GM10248 (cell line): ENCODE results near the gene RAB36.
"Not testable (repeated sequence)": the region's sequence is repeated elsewhere in the genome, so short reads cannot be mapped to it uniquely, and the experiment has no call there.

Experiments used
- CTCF ChIA-PET: fragments of 300-600 bp; sonication (Branson Sonifier 250); formaldehyde crosslinking; extraction: SDS; loops from one replicate; lab custom pipeline; 2021; ENCODE audit warnings: antibody characterized with exemption; lab: Yijun Ruan, JAX
- POLR2A ChIA-PET: fragments of 350-650 bp; sonication (Branson Sonifier 250); formaldehyde crosslinking; extraction: SDS; loops from one replicate; lab custom pipeline; 2020; ENCODE audit warnings: antibody characterized with exemption; lab: Yijun Ruan, JAX
- DNase-seq: peaks from one replicate; pipeline ENCODE4 v3.0.0; 2012; ENCODE audit errors: extremely low spot score
- TF ChIP-seq, protein P1 (sequence below): IDR thresholded peaks from 2 replicates; pipeline ENCODE4 v1.5.1; 2012; ENCODE audit warnings: mild to moderate bottlenecking, low read depth; ENCODE audit errors: extremely low read depth, missing control alignments, control extremely low read depth

Gene RAB36

DNA sequence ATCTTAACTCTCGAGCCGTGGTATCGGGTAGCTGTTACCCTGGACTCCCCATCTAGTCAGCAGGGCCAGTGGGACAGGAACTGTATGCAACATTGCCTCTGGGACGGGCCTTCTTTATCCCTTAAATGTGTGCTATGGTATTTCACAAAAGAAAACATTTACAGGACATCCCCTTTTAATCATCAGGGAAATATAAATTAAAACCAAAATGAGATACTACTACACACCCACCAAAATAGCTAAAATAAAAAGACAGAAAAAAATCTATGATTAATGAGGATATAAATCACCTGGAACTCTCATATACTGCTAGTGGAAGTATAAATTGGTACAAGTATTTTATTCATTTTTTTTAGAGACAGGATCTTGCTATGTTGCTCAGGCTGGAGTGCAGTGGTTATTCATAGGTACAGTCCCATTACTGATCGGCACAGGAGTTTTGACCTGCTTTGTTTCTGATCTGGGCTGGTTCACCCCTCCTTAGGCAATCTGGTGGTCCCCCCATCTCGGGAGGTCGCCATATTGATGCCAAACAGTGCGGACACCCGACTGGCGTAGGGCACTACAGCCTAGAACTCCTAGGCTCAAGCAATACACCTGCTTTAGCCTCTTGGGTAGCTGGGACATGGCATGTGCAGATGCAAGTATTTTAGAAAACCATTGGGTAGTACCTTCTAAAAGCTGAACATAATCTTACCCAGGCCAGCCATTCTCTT lies 12.7 kb upstream of the RAB36 start:
- TF ChIP-seq, protein P1, sequence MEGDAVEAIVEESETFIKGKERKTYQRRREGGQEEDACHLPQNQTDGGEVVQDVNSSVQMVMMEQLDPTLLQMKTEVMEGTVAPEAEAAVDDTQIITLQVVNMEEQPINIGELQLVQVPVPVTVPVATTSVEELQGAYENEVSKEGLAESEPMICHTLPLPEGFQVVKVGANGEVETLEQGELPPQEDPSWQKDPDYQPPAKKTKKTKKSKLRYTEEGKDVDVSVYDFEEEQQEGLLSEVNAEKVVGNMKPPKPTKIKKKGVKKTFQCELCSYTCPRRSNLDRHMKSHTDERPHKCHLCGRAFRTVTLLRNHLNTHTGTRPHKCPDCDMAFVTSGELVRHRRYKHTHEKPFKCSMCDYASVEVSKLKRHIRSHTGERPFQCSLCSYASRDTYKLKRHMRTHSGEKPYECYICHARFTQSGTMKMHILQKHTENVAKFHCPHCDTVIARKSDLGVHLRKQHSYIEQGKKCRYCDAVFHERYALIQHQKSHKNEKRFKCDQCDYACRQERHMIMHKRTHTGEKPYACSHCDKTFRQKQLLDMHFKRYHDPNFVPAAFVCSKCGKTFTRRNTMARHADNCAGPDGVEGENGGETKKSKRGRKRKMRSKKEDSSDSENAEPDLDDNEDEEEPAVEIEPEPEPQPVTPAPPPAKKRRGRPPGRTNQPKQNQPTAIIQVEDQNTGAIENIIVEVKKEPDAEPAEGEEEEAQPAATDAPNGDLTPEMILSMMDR, result no peak
- no peak for DNase-seq
- POLR2A ChIA-PET, result no interaction called here
- CTCF ChIA-PET, result interaction anchor here (1.3 to 11.4 kb wide), 4 partner anchors 22 to 283 kb away, joined by 3 to 135 read pairs (median 4); no protein-coding TSS in a partner anchor

DNA sequence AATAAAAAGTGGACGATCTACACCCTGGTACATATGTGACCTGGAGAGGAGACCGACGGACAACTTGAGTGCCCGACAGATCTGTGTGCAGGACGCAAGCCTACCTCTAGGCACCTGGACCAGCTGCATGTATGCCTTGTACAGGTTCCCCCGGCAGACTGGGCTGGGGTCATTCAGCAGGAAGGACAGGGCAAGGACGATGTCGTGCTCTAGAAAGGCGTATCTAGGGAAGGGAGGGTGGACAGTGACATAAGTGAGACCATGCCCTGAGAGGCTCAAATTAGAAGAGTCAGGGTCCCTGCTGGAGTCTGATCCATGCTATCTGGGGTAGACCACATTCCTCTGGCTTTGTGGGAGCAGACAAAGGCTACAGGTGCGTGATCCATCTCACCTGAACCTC lies 11.4 kb upstream of the RAB36 start:
- TF ChIP-seq, protein P1, result no peak
- CTCF ChIA-PET, result interaction anchor here (11.4 kb wide), 1 partner anchor 176 kb away, joined by 135 read pairs; no protein-coding TSS in a partner anchor
- POLR2A ChIA-PET, result no interaction called here
- no peak for DNase-seq

DNA sequence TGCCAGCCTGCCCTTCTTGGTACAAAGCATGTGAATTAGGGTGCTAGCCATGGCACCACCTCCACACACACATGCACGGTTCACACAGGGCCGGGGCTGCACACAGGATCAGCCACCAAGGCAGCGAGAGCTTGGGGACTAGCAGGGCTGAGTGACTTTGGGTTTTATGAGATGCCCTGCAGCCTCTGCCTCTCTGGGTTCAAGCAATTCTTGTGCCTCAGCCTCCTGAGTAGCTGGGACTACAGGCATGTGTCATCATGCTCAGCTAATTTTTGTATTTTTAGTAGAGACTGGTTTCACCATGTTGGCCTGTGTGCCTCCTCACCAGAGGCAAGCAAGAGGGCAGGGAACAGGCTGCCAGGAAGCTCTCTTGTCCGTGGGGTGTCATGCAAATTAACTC lies 8.3 kb upstream of the RAB36 start:
- CTCF ChIA-PET, result interaction anchor here (1.0 to 11.4 kb wide), 4 partner anchors 14 to 290 kb away, joined by 3 to 135 read pairs (median 4); no protein-coding TSS in a partner anchor
- DNase-seq, POLR2A ChIA-PET: not testable (repeated sequence)

DNA sequence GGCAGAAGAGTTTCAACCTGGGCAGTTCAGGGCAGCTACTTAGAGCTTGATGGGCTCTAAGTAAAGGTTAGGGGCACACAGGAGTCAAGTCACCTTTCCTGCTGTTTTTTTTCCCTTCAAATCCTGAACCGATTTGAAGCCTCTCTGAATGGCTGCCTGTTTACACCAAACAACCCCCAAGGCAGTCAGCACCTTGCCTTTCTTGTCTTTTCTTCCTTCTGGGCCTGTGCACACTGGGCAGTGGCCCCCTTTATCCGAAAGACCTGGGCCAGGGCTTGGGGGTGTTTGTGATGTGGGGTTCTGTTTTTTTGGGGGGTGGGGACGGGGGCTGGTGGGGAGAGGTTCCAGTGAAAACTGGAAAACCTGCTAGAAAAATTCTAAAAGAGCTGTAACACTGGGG lies 7.8 kb upstream of the RAB36 start:
- ChIA-PET CTCF (interaction anchor here (1.0 to 11.4 kb wide), 4 partner anchors 14 to 291 kb away, joined by 3 to 135 read pairs (median 4); no protein-coding TSS in a partner anchor), POLR2A (no interaction called here)
- TF ChIP-seq, protein P1, result no peak
- DNase-seq, result no peak

DNA sequence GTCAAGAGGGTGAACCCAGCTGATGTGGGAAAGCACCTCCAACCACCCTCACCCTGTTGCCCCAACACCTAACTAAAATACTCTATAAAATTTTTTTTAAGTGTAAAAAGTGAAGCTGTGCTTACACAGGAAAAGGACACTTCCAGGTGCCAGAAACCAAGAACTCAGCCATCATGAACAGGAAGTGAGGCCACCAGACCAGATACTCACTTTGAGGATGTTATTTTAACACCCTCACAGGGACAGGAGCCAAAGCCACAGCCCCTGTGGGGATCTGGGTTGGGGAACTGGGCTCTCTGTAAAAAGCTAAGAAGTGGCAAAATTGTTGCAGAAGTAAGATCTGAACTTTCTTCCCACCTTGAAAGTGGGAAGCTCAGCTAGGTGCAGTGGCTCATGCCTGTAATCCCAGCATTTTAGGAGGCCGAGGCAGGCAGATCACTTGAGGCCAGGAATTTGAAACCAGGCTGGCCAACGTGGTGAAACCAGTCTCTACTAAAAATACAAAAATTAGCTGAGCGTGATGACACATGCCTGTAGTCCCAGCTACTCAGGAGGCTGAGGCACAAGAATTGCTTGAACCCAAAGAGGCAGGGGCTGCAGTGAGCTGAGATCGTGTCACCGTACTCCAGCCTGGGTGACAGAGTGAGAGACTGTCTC lies 7.2 kb upstream of the RAB36 start:
- POLR2A ChIA-PET, result no interaction called here
- DNase-seq, result peak; percentile 67
- TF ChIP-seq, protein P1, result no peak
- CTCF ChIA-PET, result interaction anchor here (0.7 to 11.4 kb wide), 7 partner anchors 9 to 254 kb away, joined by 3 to 135 read pairs (median 3); no protein-coding TSS in a partner anchor

DNA sequence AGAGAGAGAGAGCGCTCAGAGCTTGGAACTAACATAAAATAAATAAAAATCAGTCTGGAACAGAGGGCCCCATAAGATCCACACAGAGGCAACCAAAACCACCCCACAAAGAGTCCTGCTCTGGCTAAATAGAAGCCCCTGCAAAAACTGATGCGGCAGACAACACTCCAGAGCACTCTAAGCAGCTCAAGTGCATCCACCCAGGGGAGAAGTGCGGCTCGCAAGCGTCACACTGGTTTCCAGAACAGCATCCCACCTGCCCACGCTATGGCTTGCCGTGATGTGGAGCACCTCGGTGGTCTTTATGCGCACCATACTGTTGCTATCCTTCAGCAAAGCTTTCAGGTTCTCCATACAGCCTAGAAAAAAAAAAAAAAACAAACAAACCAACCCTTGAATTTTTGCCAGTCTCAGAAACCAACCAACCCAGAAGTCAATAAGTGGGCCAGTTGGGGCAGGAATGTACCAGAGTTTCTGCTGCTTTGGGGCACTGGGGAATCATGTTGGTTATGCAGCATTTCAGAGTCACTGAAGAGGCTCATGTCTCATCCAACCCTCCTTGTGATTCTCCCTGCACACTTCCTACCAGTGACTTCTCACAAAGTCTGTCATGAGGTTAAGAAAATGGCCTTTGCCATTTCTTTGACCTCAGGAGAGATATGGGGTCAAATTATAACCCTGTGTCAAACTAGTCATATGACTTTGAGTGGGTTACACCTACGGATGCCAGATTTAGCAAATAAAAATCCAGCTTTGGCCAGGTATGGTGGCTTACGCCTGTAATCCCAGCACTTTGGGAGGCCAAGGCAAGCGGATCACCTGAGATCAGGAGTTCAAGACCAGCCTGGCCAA lies 6.5 kb upstream of the RAB36 start:
- TF ChIP-seq, protein P1, result no peak
- POLR2A ChIA-PET, result no interaction called here
- no peak for DNase-seq
- CTCF ChIA-PET, result interaction anchor here (0.7 to 11.4 kb wide), 7 partner anchors 8 to 255 kb away, joined by 3 to 135 read pairs (median 3); no protein-coding TSS in a partner anchor
